CD8-positive, alpha-beta memory T cell (primary cell): ENCODE results near the gene CYP1A1. TPM values are rescaled to one million over a fixed set of nuclear protein-coding genes. Genes with fewer than 3 reads are reported as not detected.

Experiments used
- CTCF ChIA-PET: fragments of 350-600 bp; sonication (Branson Sonifier 250); formaldehyde crosslinking; loops from one replicate; lab custom pipeline; 2021; ENCODE audit warnings: antibody characterized with exemption; lab: Charles Lee
- POLR2A ChIA-PET: fragments of 350-600 bp; sonication (Branson Sonifier 250); formaldehyde crosslinking; loops from one replicate; lab custom pipeline; 2021; ENCODE audit warnings: antibody characterized with exemption; lab: Charles Lee
- DNase-seq, 5 donors: peaks; one replicate each; pipeline versions ENCODE4 v3.0.0 to v3.0.0-alpha.2; 2020 to 2022; ENCODE audit warnings: mixed read lengths in 1 of 5
- H3K27ac ChIP-seq: one replicate; pipeline ENCODE4 v1.7.0; 2013; ENCODE audit warnings: low read depth, mild to moderate bottlenecking, low read length, moderate library complexity
- H3K27me3 ChIP-seq: 2 replicates; pipeline ENCODE4 v1.7.0; 2013; ENCODE audit warnings: low read length, mild to moderate bottlenecking; ENCODE audit not compliant: insufficient read depth, poor library complexity, severe bottlenecking
- H3K36me3 ChIP-seq: 2 replicates; pipeline ENCODE4 v1.7.0; 2013; ENCODE audit warnings: mild to moderate bottlenecking, low read length, moderate library complexity; ENCODE audit not compliant: insufficient read depth
- H3K4me1 ChIP-seq: 2 replicates; pipeline ENCODE4 v1.7.0; 2013; ENCODE audit warnings: mild to moderate bottlenecking, low read length, moderate library complexity; ENCODE audit not compliant: insufficient read depth
- H3K4me3 ChIP-seq: 2 replicates; pipeline ENCODE4 v1.7.0; 2013; ENCODE audit warnings: mild to moderate bottlenecking, low read length
- H3K9me3 ChIP-seq: 2 replicates; pipeline ENCODE4 v1.7.0; 2013; ENCODE audit warnings: mild to moderate bottlenecking, low read length
- H3K27ac Mint-ChIP-seq, 8 donors: one replicate each; pipeline ENCODE4 v1.8.0; 2020 to 2021; ENCODE audit warnings: mixed read lengths in 8 of 8, mild to moderate bottlenecking in 6 of 8, inconsistent platforms in 3 of 8, moderate library complexity in 3 of 8
- H3K27me3 Mint-ChIP-seq, 2 donors: one replicate each; pipeline ENCODE4 v1.8.0; 2020 to 2021; ENCODE audit warnings: mixed read lengths in 2 of 2, mild to moderate bottlenecking in 1 of 2, moderate library complexity in 1 of 2
- H3K36me3 Mint-ChIP-seq, 3 donors: one replicate each; pipeline ENCODE4 v1.8.0; 2020 to 2021; ENCODE audit warnings: mixed read lengths in 3 of 3, inconsistent platforms in 1 of 3, mild to moderate bottlenecking in 1 of 3
- H3K4me1 Mint-ChIP-seq, 3 donors: one replicate each; pipeline ENCODE4 v1.8.0; 2020 to 2021; ENCODE audit warnings: mixed read lengths in 3 of 3, inconsistent platforms in 1 of 3, mild to moderate bottlenecking in 1 of 3
- H3K4me3 Mint-ChIP-seq, 7 donors: one replicate each; pipeline ENCODE4 v1.8.0; 2020 to 2021; ENCODE audit warnings: mixed read lengths in 7 of 7, mild to moderate bottlenecking in 6 of 7, moderate library complexity in 4 of 7, inconsistent platforms in 2 of 7
- H3K9me3 Mint-ChIP-seq, 5 donors: one replicate each; pipeline ENCODE4 v1.8.0; 2020 to 2022; ENCODE audit warnings: mixed read lengths in 5 of 5, mild to moderate bottlenecking in 3 of 5, moderate library complexity in 2 of 5, inconsistent platforms in 1 of 5
- polyA plus RNA-seq: library from polyadenylated mRNA; unstranded; fragments of 300-500 nt; fragmentation: Illumina TruSeq; gene quantifications from one replicate; pipeline ENCODE4 v1.2.3, GENCODE V29; 2021
- total RNA-seq, 2 experiments: library from RNA; stranded (reverse); gene quantifications; one replicate each; pipeline ENCODE4 v1.2.3, GENCODE V29; 2021

The CYP1A1 gene
- total and polyA plus RNA-seq, 3 experiments from 2014 or later, result 0.09 to 2.6 (median 2.4) TPM

DNA sequence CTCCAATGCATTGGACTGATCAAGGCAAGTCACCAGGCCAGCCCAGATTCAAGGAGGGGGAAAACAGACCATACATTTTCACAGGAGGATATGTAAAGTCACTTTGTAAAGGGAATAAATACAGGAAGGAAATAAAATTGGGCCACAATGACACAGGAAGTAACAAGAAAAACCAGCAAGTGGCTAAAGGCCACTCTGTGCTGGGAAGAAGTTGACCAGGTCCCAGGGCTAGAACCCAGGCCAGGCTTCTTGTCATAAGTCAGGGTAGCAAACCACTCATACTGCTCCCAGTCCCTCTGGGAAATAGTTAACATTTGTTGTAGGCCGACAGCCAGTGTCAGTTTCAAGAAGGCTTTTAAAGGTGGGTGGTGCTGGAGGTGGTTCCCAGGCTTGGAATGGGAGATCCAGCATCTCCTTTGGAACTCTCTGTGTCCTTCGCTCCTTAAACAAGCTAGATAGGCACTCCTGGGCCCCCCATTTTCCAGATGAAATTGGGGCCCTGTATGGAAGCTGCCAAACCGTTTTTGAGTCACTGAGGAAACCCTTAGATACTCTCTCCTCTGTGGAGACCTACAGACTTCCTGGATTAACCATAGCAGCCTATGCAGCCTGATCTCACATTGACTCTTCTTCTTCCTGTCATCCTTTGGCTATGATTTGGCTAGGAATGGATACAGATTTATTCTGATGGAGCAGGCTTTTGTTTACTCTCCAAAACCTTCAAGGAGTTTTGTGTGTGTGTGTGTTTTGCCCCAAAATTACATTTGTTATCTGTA is 14.8 kb downstream of the CYP1A1 start:
- H3K36me3 ChIP-seq, result no peaks in the 10 kb centered on the region
- H3K4me3 ChIP-seq, result no peak overlapping the region
- H3K4me1 Mint-ChIP-seq, result peaks cover 5 to 9% (median 6%) of the 10 kb centered on the region in 3 donors
- peak overlapping the region in 2 of 7 donors; percentile 23 to 24 for H3K4me3 Mint-ChIP-seq
- H3K4me1 ChIP-seq, result no peaks in the 10 kb centered on the region
- H3K9me3 Mint-ChIP-seq, result no peaks in the 10 kb centered on the region
- H3K27ac ChIP-seq, result no peak overlapping the region
- peak overlapping the region in 5 of 8 donors; percentile 60 to 95 (median 70) for H3K27ac Mint-ChIP-seq
- no peaks in the 10 kb centered on the region for H3K27me3 ChIP-seq
- H3K9me3 ChIP-seq, result no peaks in the 10 kb centered on the region
- ChIA-PET CTCF (no interaction called here), POLR2A (no interaction called here)
- DNase-seq, result no peak
- no peaks in the 10 kb centered on the region for H3K36me3 Mint-ChIP-seq
- peaks cover 7 to 11% of the 10 kb centered on the region in 2 donors for H3K27me3 Mint-ChIP-seq

DNA sequence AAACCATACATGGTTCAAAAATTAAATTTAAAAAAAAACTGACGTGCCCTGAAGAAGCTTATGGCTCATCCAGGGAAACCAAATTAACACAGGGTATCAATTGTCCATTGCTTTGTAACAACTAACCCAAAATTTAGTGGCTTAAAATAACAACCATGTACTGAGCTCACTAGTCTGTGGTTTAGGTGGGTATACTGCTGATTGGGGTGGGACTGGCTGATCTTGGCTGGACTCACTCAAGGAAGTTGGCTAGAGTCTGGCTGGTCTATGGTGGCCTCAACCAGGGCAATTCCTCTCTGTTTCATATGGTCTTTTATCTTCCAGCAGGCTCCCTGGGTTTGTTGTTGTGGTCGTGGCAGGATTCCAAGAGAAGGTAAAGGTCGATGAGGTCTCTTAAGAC is 15.4 kb downstream of the CYP1A1 start:
- Histone ChIP-seq H3K9me3 (no peaks in the 10 kb centered on the region), H3K4me1 (no peaks in the 10 kb centered on the region), H3K4me3 (no peak overlapping the region), H3K27ac (no peak overlapping the region), H3K27me3 (no peaks in the 10 kb centered on the region), H3K36me3 (no peaks in the 10 kb centered on the region)
- Mint-ChIP-seq H3K9me3 (no peaks in the 10 kb centered on the region), H3K27ac (peak overlapping the region in 4 of 8 donors; percentile 60 to 95 (median 78)), H3K4me1 (peaks cover 5 to 9% (median 6%) of the 10 kb centered on the region in 3 donors), H3K27me3 (peaks cover 11 to 13% of the 10 kb centered on the region in 2 donors), H3K4me3 (peak overlapping the region in 2 of 7 donors; percentile 23 to 24), H3K36me3 (no peaks in the 10 kb centered on the region)
- ChIA-PET POLR2A (no interaction called here), CTCF (no interaction called here)
- no peak for DNase-seq

DNA sequence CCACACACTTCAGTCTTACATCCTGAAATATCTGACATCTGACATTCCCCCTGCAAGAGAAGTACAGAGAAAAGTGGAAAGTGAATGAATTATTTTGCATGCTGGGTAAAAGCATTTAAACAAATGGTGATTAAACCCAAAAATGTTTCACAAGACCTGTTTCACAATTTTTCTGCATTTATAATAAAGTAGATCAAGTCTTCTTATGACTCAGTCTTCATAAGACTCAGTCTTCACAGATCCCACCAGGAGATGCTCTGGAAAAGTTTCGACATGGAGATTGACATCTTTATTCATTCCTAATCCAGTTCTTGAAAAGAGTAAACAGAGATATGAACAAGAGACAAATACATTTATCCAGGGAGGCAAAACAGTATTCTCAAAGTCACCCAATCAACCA is 16.3 kb downstream of the CYP1A1 start:
- no peaks in the 10 kb centered on the region for H3K9me3 ChIP-seq
- Mint-ChIP-seq H3K36me3 (no peaks in the 10 kb centered on the region), H3K4me3 (no peak overlapping the region), H3K27ac (no peak overlapping the region), H3K4me1 (peaks cover 5 to 9% (median 6%) of the 10 kb centered on the region in 3 donors), H3K27me3 (peaks cover 11 to 15% of the 10 kb centered on the region in 2 donors), H3K9me3 (no peaks in the 10 kb centered on the region)
- no peak overlapping the region for H3K27ac ChIP-seq
- H3K27me3 ChIP-seq, result no peaks in the 10 kb centered on the region
- H3K36me3 ChIP-seq, result no peaks in the 10 kb centered on the region
- CTCF ChIA-PET, result no interaction called here
- H3K4me1 ChIP-seq, result no peaks in the 10 kb centered on the region
- H3K4me3 ChIP-seq, result no peak overlapping the region
- no peak for DNase-seq
- POLR2A ChIA-PET, result no interaction called here

DNA sequence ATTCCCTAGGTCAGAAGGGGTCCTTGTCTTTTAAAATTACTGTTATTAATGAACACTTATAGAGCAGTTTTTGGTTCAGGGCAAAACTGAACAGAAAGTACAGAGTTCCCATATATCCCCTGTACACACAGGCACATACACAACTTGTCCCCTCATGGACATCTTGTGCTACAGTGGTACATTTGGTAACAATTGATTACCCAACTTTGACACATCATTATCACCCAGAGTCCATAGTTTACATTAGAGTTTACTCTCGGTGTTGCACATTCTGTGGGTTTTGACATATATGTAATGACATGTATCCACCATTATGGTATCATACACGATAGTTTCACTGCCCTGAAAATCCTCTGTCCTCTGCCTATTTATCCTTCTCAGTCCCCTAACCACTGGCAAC is 28.5 kb downstream of the CYP1A1 start:
- no peaks in the 10 kb centered on the region for H3K27me3 ChIP-seq
- CTCF ChIA-PET, result no interaction called here
- peak overlapping the region; percentile 71 for H3K27ac ChIP-seq
- H3K9me3 Mint-ChIP-seq, result no peaks in the 10 kb centered on the region
- no peaks in the 10 kb centered on the region for H3K9me3 ChIP-seq
- peaks cover 14% of the 10 kb centered on the region for H3K4me1 ChIP-seq
- POLR2A ChIA-PET, result interaction anchor here (1.4 kb wide), 1 partner anchor 81 kb away, joined by 5 read pairs; the partner anchor contains the start of gene CLK3
- H3K4me3 ChIP-seq, result peak overlapping the region; percentile 86
- H3K27ac Mint-ChIP-seq, result peak overlapping the region in 7 of 8 donors; percentile 80 to 100 (median 99)
- peaks cover 4 to 12% of the 10 kb centered on the region in 2 donors for H3K27me3 Mint-ChIP-seq
- H3K36me3 Mint-ChIP-seq, result peaks cover 0 to 9% (median 0%) of the 10 kb centered on the region in 3 donors
- no peak for DNase-seq
- peak overlapping the region; percentile 98 to 100 (median 100) for H3K4me3 Mint-ChIP-seq
- no peaks in the 10 kb centered on the region for H3K36me3 ChIP-seq
- H3K4me1 Mint-ChIP-seq, result peaks cover 38 to 49% (median 47%) of the 10 kb centered on the region in 3 donors

DNA sequence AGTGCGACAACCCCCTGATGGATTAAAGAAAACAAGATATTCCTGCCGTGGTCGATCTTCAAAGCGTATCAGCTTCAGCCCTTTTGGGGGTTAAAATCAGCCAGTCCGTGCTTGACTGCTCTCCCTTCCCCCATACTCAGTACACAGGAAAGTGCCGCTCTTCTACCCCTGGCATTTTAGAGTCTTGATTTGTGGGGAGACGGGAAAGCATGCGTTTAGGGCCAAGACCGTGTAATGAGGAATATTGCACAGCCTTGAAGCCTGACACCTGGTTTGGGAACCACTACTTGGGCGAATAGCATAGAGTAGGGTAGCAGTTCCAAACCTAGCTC is 29.0 kb downstream of the CYP1A1 start:
- Mint-ChIP-seq H3K4me3 (peak overlapping the region; percentile 98 to 100 (median 100)), H3K27ac (peak overlapping the region; percentile 93 to 100 (median 99)), H3K27me3 (peaks cover 0 to 8% of the 10 kb centered on the region in 2 donors), H3K4me1 (peaks cover 38 to 52% (median 48%) of the 10 kb centered on the region in 3 donors), H3K9me3 (no peaks in the 10 kb centered on the region), H3K36me3 (peaks cover 0 to 9% (median 0%) of the 10 kb centered on the region in 3 donors)
- DNase-seq, result no peak
- peaks cover 14% of the 10 kb centered on the region for H3K4me1 ChIP-seq
- POLR2A ChIA-PET, result interaction anchor here (1.4 kb wide), 1 partner anchor 80 kb away, joined by 5 read pairs; the partner anchor contains the start of gene CLK3
- CTCF ChIA-PET, result no interaction called here
- H3K27me3 ChIP-seq, result no peaks in the 10 kb centered on the region
- no peaks in the 10 kb centered on the region for H3K36me3 ChIP-seq
- no peaks in the 10 kb centered on the region for H3K9me3 ChIP-seq
- peak overlapping the region; percentile 86 for H3K4me3 ChIP-seq
- peak overlapping the region; percentile 71 for H3K27ac ChIP-seq

DNA sequence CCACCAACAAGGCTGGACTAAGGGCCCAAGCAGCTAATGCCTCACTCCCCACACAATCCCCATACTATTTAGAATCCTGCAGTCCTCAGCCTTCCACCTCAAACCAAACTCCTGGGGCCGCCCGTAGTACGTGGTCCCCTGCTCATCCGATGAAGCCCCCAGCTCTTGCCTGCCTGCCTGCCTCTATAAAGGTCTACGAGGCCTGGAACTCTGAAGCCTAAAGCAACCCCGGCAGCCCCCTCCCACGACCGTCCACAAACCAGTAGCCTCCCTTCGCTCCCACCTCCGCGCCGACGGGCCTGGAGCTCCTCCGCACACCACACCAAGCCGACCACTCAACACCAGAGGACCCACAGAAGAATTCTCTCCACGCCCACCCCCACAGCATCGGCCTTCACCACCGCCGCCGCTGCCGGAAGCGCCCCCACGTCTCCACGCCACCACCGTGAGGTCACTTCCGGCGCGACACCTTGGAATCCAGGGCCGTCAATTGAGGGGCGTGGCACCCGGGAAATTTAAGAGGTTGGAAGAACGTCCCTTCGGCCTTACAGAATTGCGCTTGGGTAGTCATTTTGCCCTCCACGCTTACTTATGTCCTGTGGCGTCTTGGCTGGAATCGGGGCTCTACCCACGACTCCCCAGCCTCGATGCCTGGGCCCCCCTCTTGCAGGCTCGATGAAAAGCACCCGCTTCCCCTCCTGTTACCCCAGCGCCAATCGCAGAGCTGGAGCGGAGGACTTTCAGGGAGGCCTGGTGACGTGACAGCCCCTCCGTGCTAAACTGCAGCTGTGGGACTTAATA is 29.5 kb downstream of the CYP1A1 start, which contains the start of gene EDC3:
EDC3 (minus strand) TSS at position 428 of the 801 bp plus-strand sequence. CDS start 20,900 bp downstream, outside the sequence.
- peak within 1 kb of the TSS; percentile 86 for H3K4me3 ChIP-seq
- H3K9me3 Mint-ChIP-seq, result no peaks in the 10 kb centered on the region
- POLR2A ChIA-PET, result interaction anchor here (1.4 kb wide), 1 partner anchor 80 kb away, joined by 5 read pairs; the partner anchor contains the start of gene CLK3

DNA sequence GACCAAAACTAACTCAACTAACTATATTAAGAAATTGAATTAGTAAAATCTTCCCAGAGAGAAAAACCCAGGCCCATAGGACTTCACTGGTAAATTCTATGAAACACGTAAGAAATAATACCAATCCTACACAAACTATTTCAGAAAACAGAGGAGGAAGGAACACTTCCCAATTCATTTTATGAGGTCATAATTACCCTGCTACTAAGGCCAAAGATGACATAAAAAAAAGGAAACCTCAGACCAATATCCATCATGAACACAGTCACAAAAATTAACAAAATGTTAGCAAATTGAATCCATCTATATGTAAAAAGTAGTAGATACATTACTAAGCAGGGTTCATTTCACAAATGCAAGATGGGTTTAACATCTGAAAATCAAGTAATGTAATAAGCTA is 33.0 kb downstream of the CYP1A1 start:
- no peak for DNase-seq
- peaks cover 14% of the 10 kb centered on the region for H3K4me1 ChIP-seq
- H3K36me3 ChIP-seq, result no peaks in the 10 kb centered on the region
- peaks cover 42 to 70% (median 69%) of the 10 kb centered on the region in 3 donors for H3K4me1 Mint-ChIP-seq
- H3K4me3 ChIP-seq, result no peak overlapping the region
- no peak overlapping the region for H3K4me3 Mint-ChIP-seq
- H3K27me3 Mint-ChIP-seq, result peaks cover 0 to 4% of the 10 kb centered on the region in 2 donors
- ChIA-PET POLR2A (no interaction called here), CTCF (no interaction called here)
- H3K27me3 ChIP-seq, result no peaks in the 10 kb centered on the region
- H3K9me3 Mint-ChIP-seq, result no peaks in the 10 kb centered on the region
- no peaks in the 10 kb centered on the region for H3K9me3 ChIP-seq
- peak overlapping the region in 1 of 8 donors; percentile 38 for H3K27ac Mint-ChIP-seq
- peaks cover 0 to 15% (median 5%) of the 10 kb centered on the region in 3 donors for H3K36me3 Mint-ChIP-seq
- H3K27ac ChIP-seq, result no peak overlapping the region

More for the DNA sequence above, 29.5 kb downstream of the CYP1A1 start, which contains the start of gene EDC3:
- Mint-ChIP-seq H3K27ac (peak within 1 kb of the TSS; percentile 93 to 100 (median 99)), H3K27me3 (peaks cover 0 to 5% of the 10 kb centered on the region in 2 donors), H3K36me3 (peaks cover 0 to 10% (median 0%) of the 10 kb centered on the region in 3 donors), H3K4me1 (peaks cover 38 to 53% (median 53%) of the 10 kb centered on the region in 3 donors), H3K4me3 (peak within 1 kb of the TSS; percentile 98 to 100 (median 100))
- CTCF ChIA-PET, result interaction anchor here (1.1 kb wide), 1 partner anchor 75 kb away, joined by 3 read pairs; no protein-coding TSS in a partner anchor
- Histone ChIP-seq H3K4me1 (peaks cover 14% of the 10 kb centered on the region), H3K36me3 (no peaks in the 10 kb centered on the region), H3K9me3 (no peaks in the 10 kb centered on the region), H3K27me3 (no peaks in the 10 kb centered on the region), H3K27ac (peak within 1 kb of the TSS; percentile 71)
- peak; percentile 82 to 90 (median 85) for DNase-seq
